Panc1 (cell line): ENCODE results near the gene DENND5B. TPM values are rescaled to one million over a fixed set of nuclear protein-coding genes. Genes with fewer than 3 reads are reported as not detected.

ENCODE experiments used
- ATAC-seq: fragments of 200-7000 bp; cut with Tn5 transposase; 2 replicates; pipeline ENCODE4 v1.9.1; 2020; ENCODE audit warnings: mild to moderate bottlenecking, moderate library complexity
- BruUV-seq: library from RNA; stranded (reverse); fragments of 400-500 nt; replicated peaks from 2 replicates; lab custom pipeline; 2021; lab: Mats Ljungman, UMichigan
- CTCF ChIA-PET: fragments of 300-600 bp; sonication (Branson Sonifier 250); formaldehyde crosslinking; loops from one replicate; lab custom pipeline; 2022; ENCODE audit warnings: antibody characterized with exemption; lab: Charles Lee
- POLR2A ChIA-PET: fragments of 300-600 bp; sonication (Branson Sonifier 250); formaldehyde crosslinking; loops from one replicate; lab custom pipeline; 2022; ENCODE audit warnings: antibody characterized with exemption; lab: Charles Lee
- DNase-seq: peaks from one replicate; pipeline ENCODE4 v3.0.0-alpha.2; 2010; ENCODE audit warnings: low read depth, low spot score
- H3K27ac ChIP-seq: 2 replicates; pipeline ENCODE4 v1.5.1; 2011; ENCODE audit warnings: mild to moderate bottlenecking, low read length, inconsistent platforms
- H3K27me3 ChIP-seq: fragments of 200-500 bp; sonication (Bioruptor generic); 2 replicates; pipeline ENCODE4 v1.6.0; 2014; ENCODE audit warnings: low read length, inconsistent platforms; ENCODE audit not compliant: control insufficient read depth, insufficient read depth
- H3K36me3 ChIP-seq: fragments of 200-500 bp; sonication (Bioruptor generic); 2 replicates; pipeline ENCODE4 v1.5.1; 2014; ENCODE audit warnings: inconsistent platforms, mild to moderate bottlenecking, low read length, moderate library complexity; ENCODE audit not compliant: control insufficient read depth, insufficient read depth
- H3K4me1 ChIP-seq: 2 replicates; pipeline ENCODE4 v1.5.1; 2011; ENCODE audit warnings: inconsistent platforms, mild to moderate bottlenecking, low read length, moderate library complexity; ENCODE audit not compliant: control insufficient read depth, insufficient read depth
- H3K4me3 ChIP-seq, 2 experiments: 2 replicates each; pipeline ENCODE4 v1.5.1; 2011 to 2012; ENCODE audit warnings: low read depth in 2 of 2, low read length in 2 of 2, mild to moderate bottlenecking in 2 of 2, inconsistent platforms in 1 of 2, moderate library complexity in 1 of 2
- H3K9me3 ChIP-seq: fragments of 200-500 bp; sonication (Bioruptor generic); 2 replicates; pipeline ENCODE4 v1.5.1; 2014; ENCODE audit warnings: low read depth, mild to moderate bottlenecking, inconsistent platforms, low read length, moderate library complexity; ENCODE audit not compliant: control insufficient read depth, insufficient read depth
- CTCF ChIP-seq: fragments of 450-650 bp; IDR thresholded peaks from 2 replicates; pipeline ENCODE4 v1.5.1; 2017; ENCODE audit warnings: mild to moderate bottlenecking
- POLR2AphosphoS5 ChIP-seq: IDR thresholded peaks from 2 replicates; pipeline ENCODE4 v1.6.1; 2012; ENCODE audit warnings: mild to moderate bottlenecking, low read depth, low read length, moderate library complexity
- REST ChIP-seq, 2 experiments: IDR thresholded peaks; 2 replicates each; pipeline ENCODE4 v1.6.1; 2011 to 2012; ENCODE audit warnings: low read depth in 2 of 2, control low read depth in 1 of 2, low read length in 1 of 2, mild to moderate bottlenecking in 1 of 2, moderate library complexity in 1 of 2; ENCODE audit not compliant: insufficient read depth in 1 of 2
- SIN3A ChIP-seq: IDR thresholded peaks from 2 replicates; pipeline ENCODE4 v1.6.1; 2012; ENCODE audit warnings: low read depth, mild to moderate bottlenecking, low read length, moderate library complexity, borderline replicate concordance; ENCODE audit not compliant: insufficient read depth
- TCF7L2 ChIP-seq: IDR thresholded peaks from 2 replicates; pipeline ENCODE4 v1.6.1; 2011; ENCODE audit warnings: mild to moderate bottlenecking, low read depth, low read length, inconsistent platforms
- in situ Hi-C: cut with HindIII; loops from 2 replicates; pipeline ENCODE4 v1.10.0; 2016; ENCODE audit warnings: low sequenced_read_pairs, low pct_unique_long_range_greater_than_20kb
- intact Hi-C: fragments of 100-400 bp; cut with micrococcal nuclease; formaldehyde crosslinking; loops from one replicate; pipeline ENCODE4 v1.10.0; 2022; ENCODE audit not compliant: unreplicated experiment
- total RNA-seq: library from RNA; stranded (reverse); gene quantifications from one replicate; pipeline ENCODE4 v1.2.1, GENCODE V29; 2021; ENCODE audit not compliant: unreplicated experiment

Gene DENND5B
- total RNA-seq, 1 experiment from 2014 or later = 36.8 TPM

- DNase-seq (no peak), ATAC-seq (no peak)
- H3K4me1 ChIP-seq = no peaks in the 10 kb centered on the region
- in situ Hi-C loops (no loop called here), intact Hi-C loops (no loop called here)
- H3K27ac ChIP-seq = no peak overlapping the region
- ChIA-PET CTCF (no interaction called here), POLR2A (interaction anchor here (0.6 kb wide), 1 partner anchor 566 kb away, joined by 10 read pairs; no protein-coding TSS in a partner anchor)
- BruUV-seq = no TSS peak
- TF ChIP-seq TCF7L2 (no peak), REST (IDR thresholded peaks at IDR 0.05; ENCODE audit: insufficient read depth in 1 of 2, low read depth in 2 of 2, low read length in 1 of 2) (no peak), CTCF (no peak), SIN3A (no peak), POLR2AphosphoS5 (no peak)
- no peaks in the 10 kb centered on the region for H3K27me3 ChIP-seq
- no peaks in the 10 kb centered on the region for H3K36me3 ChIP-seq
- H3K4me3 ChIP-seq = no peak overlapping the region
- H3K9me3 ChIP-seq = 0 out of 2 replicates have a peak, but pooled peaks cover 4% of the 10 kb centered on the region
Measured at GRCh38 chr12:31603546-31604009, 12.6 kb upstream of the DENND5B start.

- intact Hi-C loops (no loop called here), in situ Hi-C loops (no loop called here)
- no peaks in the 10 kb centered on the region for H3K27me3 ChIP-seq
- CTCF ChIA-PET = no interaction called here
- TF ChIP-seq SIN3A (no peak), REST (IDR thresholded peaks at IDR 0.05; ENCODE audit: insufficient read depth in 1 of 2, low read depth in 2 of 2, low read length in 1 of 2) (no peak), TCF7L2 (no peak)
- no peak overlapping the region for H3K27ac ChIP-seq
- no peaks in the 10 kb centered on the region for H3K9me3 ChIP-seq
- no peaks in the 10 kb centered on the region for H3K4me1 ChIP-seq
- POLR2A ChIA-PET = no interaction called here
- ATAC-seq (no peak), DNase-seq (no peak)
- H3K4me3 ChIP-seq = no peak overlapping the region
- BruUV-seq = no TSS peak
- no peaks in the 10 kb centered on the region for H3K36me3 ChIP-seq
Measured at GRCh38 chr12:31600750-31601149, 9.8 kb upstream of the DENND5B start.
